Loucy (cell line): ENCODE measurements around the gene HMGCS1.

Experiments
- CTCF ChIP-seq: fragments of 200-600 bp; sonication (generic); conservative IDR thresholded peaks from 2 replicates; pipeline ENCODE4 v1.5.1; 2014; ENCODE audit warnings: mild to moderate bottlenecking, antibody characterized with exemption, low read length
- EZH2phosphoT487 ChIP-seq: fragments of 200-600 bp; IDR thresholded peaks from 2 replicates; pipeline ENCODE4 v1.6.1; 2018; ENCODE audit warnings: antibody characterized with exemption, mild to moderate bottlenecking, moderate library complexity, borderline replicate concordance

- TF ChIP-seq CTCF = no peak
- no peak for TF ChIP-seq EZH2phosphoT487
Measured at GRCh38 chr5:43301653-43302091, 11.5 kb downstream of the HMGCS1 start.
